GM23338 (cell line): ENCODE data around the gene DAGLA. TPM values are rescaled to one million over a fixed set of nuclear protein-coding genes. Genes with fewer than 3 reads are reported as not detected.

Experiments used
- ATAC-seq: fragments of 200-7000 bp; cut with Tn5 transposase; 3 replicates; pipeline ENCODE4 v1.9.1; 2020
- DNase-seq: peaks from one replicate; pipeline ENCODE4 v3.0.0-alpha.2; 2015; ENCODE audit warnings: low spot score
- H2AFZ ChIP-seq: fragments of 200-600 bp; sonication (generic); 2 replicates; pipeline ENCODE4 v1.8.0; 2016; ENCODE audit warnings: antibody characterized with exemption, mild to moderate bottlenecking, moderate library complexity
- H3F3A ChIP-seq: fragments of 200-600 bp; sonication (generic); replicated peaks from 2 replicates; pipeline ENCODE4 v1.8.0; 2017; ENCODE audit warnings: antibody characterized with exemption, mixed run types, low read depth
- H3K27ac ChIP-seq: fragments of 200-600 bp; sonication (generic); 2 replicates; pipeline ENCODE4 v1.6.1; 2016; ENCODE audit warnings: low read depth
- H3K27me3 ChIP-seq: fragments of 200-600 bp; sonication (generic); 2 replicates; pipeline ENCODE4 v1.8.0; 2016; ENCODE audit warnings: mild to moderate bottlenecking, mixed run types, moderate library complexity; ENCODE audit not compliant: insufficient read depth
- H3K36me3 ChIP-seq: fragments of 200-600 bp; sonication (generic); 2 replicates; pipeline ENCODE4 v1.8.0; 2016; ENCODE audit warnings: mild to moderate bottlenecking; ENCODE audit not compliant: insufficient read depth
- H3K4me1 ChIP-seq: fragments of 200-600 bp; sonication (generic); 2 replicates; pipeline ENCODE4 v1.8.0; 2016; ENCODE audit warnings: mild to moderate bottlenecking, moderate library complexity; ENCODE audit not compliant: insufficient read depth
- H3K4me2 ChIP-seq: fragments of 200-600 bp; sonication (generic); 2 replicates; pipeline ENCODE4 v1.7.1; 2017; ENCODE audit warnings: mixed run types
- H3K4me3 ChIP-seq: fragments of 200-600 bp; sonication (generic); 2 replicates; pipeline ENCODE4 v1.6.1; 2016; ENCODE audit warnings: mixed run types
- H3K79me2 ChIP-seq: fragments of 200-600 bp; sonication (generic); replicated peaks from 2 replicates; pipeline ENCODE4 v1.8.0; 2017; ENCODE audit warnings: mild to moderate bottlenecking; ENCODE audit not compliant: insufficient read depth
- H3K9me2 ChIP-seq: fragments of 200-600 bp; sonication (generic); 2 replicates; pipeline ENCODE4 v1.8.0; 2017; ENCODE audit not compliant: insufficient read depth
- H4K20me1 ChIP-seq: fragments of 200-600 bp; sonication (generic); replicated peaks from 2 replicates; pipeline ENCODE4 v1.8.0; 2017; ENCODE audit warnings: mild to moderate bottlenecking; ENCODE audit not compliant: insufficient read depth
- H3K27ac Mint-ChIP-seq: 2 replicates; pipeline ENCODE4 v1.8.0; 2020; ENCODE audit warnings: inconsistent platforms, mild to moderate bottlenecking, moderate library complexity, mixed read lengths
- H3K27me3 Mint-ChIP-seq: 3 replicates; pipeline ENCODE4 v1.8.0; 2022; ENCODE audit warnings: low read depth, mild to moderate bottlenecking, moderate library complexity, mixed read lengths, inconsistent platforms; ENCODE audit not compliant: insufficient read depth, poor library complexity
- H3K36me3 Mint-ChIP-seq: 3 replicates; pipeline ENCODE4 v1.8.0; 2021; ENCODE audit warnings: low read depth, mild to moderate bottlenecking, inconsistent platforms, moderate library complexity, mixed read lengths
- H3K4me1 Mint-ChIP-seq: 3 replicates; pipeline ENCODE4 v1.8.0; 2020; ENCODE audit warnings: mild to moderate bottlenecking, inconsistent platforms, mixed read lengths
- H3K4me3 Mint-ChIP-seq: 3 replicates; pipeline ENCODE4 v1.8.0; 2021; ENCODE audit warnings: moderate library complexity, mild to moderate bottlenecking, inconsistent platforms, mixed read lengths
- H3K9me3 Mint-ChIP-seq: 3 replicates; pipeline ENCODE4 v1.8.0; 2020; ENCODE audit warnings: moderate library complexity, mild to moderate bottlenecking, inconsistent platforms, mixed read lengths
- CREB1 ChIP-seq: fragments of 250-450 bp; sonication (Bioruptor Pico); IDR thresholded peaks from 2 replicates; pipeline ENCODE4 v1.5.0; 2020; ENCODE audit warnings: low read depth, mild to moderate bottlenecking, moderate library complexity
- ETS1 ChIP-seq: IDR thresholded peaks from 2 replicates; pipeline ENCODE4 v1.6.1; 2016; ENCODE audit warnings: antibody characterized with exemption
- EZH2 ChIP-seq: fragments of 200-600 bp; sonication (generic); IDR thresholded peaks from one replicate; pipeline ENCODE4 v1.8.0; 2017; ENCODE audit warnings: antibody characterized with exemption, mild to moderate bottlenecking, low read depth; ENCODE audit not compliant: unreplicated experiment
- EZH2phosphoT487 ChIP-seq: fragments of 200-600 bp; sonication (generic); IDR thresholded peaks from one replicate; pipeline ENCODE4 v1.8.1; 2018; ENCODE audit warnings: antibody characterized with exemption; ENCODE audit not compliant: unreplicated experiment
- JUNB ChIP-seq: IDR thresholded peaks from one replicate; pipeline ENCODE4 v1.6.1; 2016; ENCODE audit warnings: antibody characterized with exemption; ENCODE audit not compliant: unreplicated experiment
- NANOG ChIP-seq: IDR thresholded peaks from 2 replicates; pipeline ENCODE4 v1.6.1; 2016; ENCODE audit warnings: antibody characterized with exemption, borderline replicate concordance
- POLR2AphosphoS5 ChIP-seq: IDR thresholded peaks from 2 replicates; pipeline ENCODE4 v1.6.1; 2016; ENCODE audit warnings: antibody characterized with exemption, low read depth
- STAT1 ChIP-seq: IDR thresholded peaks from one replicate; pipeline ENCODE4 v1.6.1; 2016; ENCODE audit warnings: antibody characterized with exemption; ENCODE audit not compliant: unreplicated experiment
- ZNF114 ChIP-seq: fragments of 250-450 bp; sonication (Bioruptor Pico); IDR thresholded peaks from 2 replicates; pipeline ENCODE4 v1.5.0; 2020; ENCODE audit warnings: mild to moderate bottlenecking, moderate library complexity
- ZNF331 ChIP-seq: fragments of 250-450 bp; sonication (Bioruptor Pico); IDR thresholded peaks from 2 replicates; pipeline ENCODE4 v1.5.0; 2020; ENCODE audit warnings: low read depth, mild to moderate bottlenecking, moderate library complexity
- polyA plus RNA-seq: library from polyadenylated mRNA; unstranded; fragments of >200 nt; fragmentation: Nextera tagmentation; extraction: Ambion mirVana; gene quantifications from 2 replicates; pipeline ENCODE4 v1.2.1, GENCODE V29; 2016
- total RNA-seq: library from RNA; depleted of rRNA; stranded (reverse); fragments of >200 nt; shearing (Covaris generic); gene quantifications from 2 replicates; pipeline ENCODE4 v1.2.3, GENCODE V29; 2014
- TF ChIP-seq, protein P1 (sequence below), 2 experiments: fragments of 200-600 bp in 1 of 2; sonication (generic) in 1 of 2; conservative IDR thresholded peaks; 2 replicates each; pipeline versions ENCODE4 v1.5.1 to v1.6.1; 2016 to 2017; ENCODE audit warnings: antibody characterized with exemption in 2 of 2, low read depth in 2 of 2, mild to moderate bottlenecking in 2 of 2, moderate library complexity in 1 of 2
- TF ChIP-seq, protein P2 (sequence below): fragments of 250-450 bp; sonication (Bioruptor Pico); IDR thresholded peaks from 2 replicates; pipeline ENCODE4 v1.5.0; 2020; ENCODE audit warnings: mild to moderate bottlenecking, moderate library complexity
- TF ChIP-seq, protein P3 (sequence below): IDR thresholded peaks from one replicate; pipeline ENCODE4 v1.6.1; 2018; ENCODE audit warnings: antibody characterized with exemption; ENCODE audit not compliant: unreplicated experiment

Gene DAGLA
- total and polyA plus RNA-seq, 2 experiments from 2014 or later: 0.55 to 2.5 TPM

GRCh38 chr11:61734767-61735166, 54.6 kb downstream of the DAGLA start:
- TF ChIP-seq EZH2phosphoT487: no peak
- no peak for TF ChIP-seq JUNB
- TF ChIP-seq POLR2AphosphoS5: no peak
- TF ChIP-seq CREB1 (CRISPR knock-in tag): no peak
- no peak for TF ChIP-seq STAT1
- no peak for TF ChIP-seq EZH2
- TF ChIP-seq, protein P1, sequence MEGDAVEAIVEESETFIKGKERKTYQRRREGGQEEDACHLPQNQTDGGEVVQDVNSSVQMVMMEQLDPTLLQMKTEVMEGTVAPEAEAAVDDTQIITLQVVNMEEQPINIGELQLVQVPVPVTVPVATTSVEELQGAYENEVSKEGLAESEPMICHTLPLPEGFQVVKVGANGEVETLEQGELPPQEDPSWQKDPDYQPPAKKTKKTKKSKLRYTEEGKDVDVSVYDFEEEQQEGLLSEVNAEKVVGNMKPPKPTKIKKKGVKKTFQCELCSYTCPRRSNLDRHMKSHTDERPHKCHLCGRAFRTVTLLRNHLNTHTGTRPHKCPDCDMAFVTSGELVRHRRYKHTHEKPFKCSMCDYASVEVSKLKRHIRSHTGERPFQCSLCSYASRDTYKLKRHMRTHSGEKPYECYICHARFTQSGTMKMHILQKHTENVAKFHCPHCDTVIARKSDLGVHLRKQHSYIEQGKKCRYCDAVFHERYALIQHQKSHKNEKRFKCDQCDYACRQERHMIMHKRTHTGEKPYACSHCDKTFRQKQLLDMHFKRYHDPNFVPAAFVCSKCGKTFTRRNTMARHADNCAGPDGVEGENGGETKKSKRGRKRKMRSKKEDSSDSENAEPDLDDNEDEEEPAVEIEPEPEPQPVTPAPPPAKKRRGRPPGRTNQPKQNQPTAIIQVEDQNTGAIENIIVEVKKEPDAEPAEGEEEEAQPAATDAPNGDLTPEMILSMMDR (conservative IDR thresholded peaks at IDR 0.05; ENCODE audit: low read depth in 2 of 2): no peak
- TF ChIP-seq, protein P2, sequence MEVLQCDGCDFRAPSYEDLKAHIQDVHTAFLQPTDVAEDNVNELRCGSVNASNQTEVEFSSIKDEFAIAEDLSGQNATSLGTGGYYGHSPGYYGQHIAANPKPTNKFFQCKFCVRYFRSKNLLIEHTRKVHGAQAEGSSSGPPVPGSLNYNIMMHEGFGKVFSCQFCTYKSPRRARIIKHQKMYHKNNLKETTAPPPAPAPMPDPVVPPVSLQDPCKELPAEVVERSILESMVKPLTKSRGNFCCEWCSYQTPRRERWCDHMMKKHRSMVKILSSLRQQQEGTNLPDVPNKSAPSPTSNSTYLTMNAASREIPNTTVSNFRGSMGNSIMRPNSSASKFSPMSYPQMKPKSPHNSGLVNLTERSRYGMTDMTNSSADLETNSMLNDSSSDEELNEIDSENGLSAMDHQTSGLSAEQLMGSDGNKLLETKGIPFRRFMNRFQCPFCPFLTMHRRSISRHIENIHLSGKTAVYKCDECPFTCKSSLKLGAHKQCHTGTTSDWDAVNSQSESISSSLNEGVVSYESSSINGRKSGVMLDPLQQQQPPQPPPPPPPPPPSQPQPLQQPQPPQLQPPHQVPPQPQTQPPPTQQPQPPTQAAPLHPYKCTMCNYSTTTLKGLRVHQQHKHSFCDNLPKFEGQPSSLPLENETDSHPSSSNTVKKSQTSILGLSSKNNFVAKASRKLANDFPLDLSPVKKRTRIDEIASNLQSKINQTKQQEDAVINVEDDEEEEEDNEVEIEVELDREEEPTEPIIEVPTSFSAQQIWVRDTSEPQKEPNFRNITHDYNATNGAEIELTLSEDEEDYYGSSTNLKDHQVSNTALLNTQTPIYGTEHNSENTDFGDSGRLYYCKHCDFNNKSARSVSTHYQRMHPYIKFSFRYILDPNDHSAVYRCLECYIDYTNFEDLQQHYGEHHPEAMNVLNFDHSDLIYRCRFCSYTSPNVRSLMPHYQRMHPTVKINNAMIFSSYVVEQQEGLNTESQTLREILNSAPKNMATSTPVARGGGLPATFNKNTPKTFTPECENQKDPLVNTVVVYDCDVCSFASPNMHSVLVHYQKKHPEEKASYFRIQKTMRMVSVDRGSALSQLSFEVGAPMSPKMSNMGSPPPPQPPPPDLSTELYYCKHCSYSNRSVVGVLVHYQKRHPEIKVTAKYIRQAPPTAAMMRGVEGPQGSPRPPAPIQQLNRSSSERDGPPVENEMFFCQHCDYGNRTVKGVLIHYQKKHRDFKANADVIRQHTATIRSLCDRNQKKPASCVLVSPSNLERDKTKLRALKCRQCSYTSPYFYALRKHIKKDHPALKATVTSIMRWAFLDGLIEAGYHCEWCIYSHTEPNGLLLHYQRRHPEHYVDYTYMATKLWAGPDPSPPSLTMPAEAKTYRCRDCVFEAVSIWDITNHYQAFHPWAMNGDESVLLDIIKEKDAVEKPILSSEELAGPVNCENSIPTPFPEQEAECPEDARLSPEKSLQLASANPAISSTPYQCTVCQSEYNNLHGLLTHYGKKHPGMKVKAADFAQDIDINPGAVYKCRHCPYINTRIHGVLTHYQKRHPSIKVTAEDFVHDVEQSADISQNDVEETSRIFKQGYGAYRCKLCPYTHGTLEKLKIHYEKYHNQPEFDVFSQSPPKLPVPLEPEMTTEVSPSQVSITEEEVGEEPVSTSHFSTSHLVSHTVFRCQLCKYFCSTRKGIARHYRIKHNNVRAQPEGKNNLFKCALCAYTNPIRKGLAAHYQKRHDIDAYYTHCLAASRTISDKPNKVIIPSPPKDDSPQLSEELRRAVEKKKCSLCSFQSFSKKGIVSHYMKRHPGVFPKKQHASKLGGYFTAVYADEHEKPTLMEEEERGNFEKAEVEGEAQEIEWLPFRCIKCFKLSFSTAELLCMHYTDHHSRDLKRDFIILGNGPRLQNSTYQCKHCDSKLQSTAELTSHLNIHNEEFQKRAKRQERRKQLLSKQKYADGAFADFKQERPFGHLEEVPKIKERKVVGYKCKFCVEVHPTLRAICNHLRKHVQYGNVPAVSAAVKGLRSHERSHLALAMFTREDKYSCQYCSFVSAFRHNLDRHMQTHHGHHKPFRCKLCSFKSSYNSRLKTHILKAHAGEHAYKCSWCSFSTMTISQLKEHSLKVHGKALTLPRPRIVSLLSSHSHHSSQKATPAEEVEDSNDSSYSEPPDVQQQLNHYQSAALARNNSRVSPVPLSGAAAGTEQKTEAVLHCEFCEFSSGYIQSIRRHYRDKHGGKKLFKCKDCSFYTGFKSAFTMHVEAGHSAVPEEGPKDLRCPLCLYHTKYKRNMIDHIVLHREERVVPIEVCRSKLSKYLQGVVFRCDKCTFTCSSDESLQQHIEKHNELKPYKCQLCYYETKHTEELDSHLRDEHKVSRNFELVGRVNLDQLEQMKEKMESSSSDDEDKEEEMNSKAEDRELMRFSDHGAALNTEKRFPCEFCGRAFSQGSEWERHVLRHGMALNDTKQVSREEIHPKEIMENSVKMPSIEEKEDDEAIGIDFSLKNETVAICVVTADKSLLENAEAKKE (CRISPR knock-in tag): no peak
- TF ChIP-seq, protein P3, sequence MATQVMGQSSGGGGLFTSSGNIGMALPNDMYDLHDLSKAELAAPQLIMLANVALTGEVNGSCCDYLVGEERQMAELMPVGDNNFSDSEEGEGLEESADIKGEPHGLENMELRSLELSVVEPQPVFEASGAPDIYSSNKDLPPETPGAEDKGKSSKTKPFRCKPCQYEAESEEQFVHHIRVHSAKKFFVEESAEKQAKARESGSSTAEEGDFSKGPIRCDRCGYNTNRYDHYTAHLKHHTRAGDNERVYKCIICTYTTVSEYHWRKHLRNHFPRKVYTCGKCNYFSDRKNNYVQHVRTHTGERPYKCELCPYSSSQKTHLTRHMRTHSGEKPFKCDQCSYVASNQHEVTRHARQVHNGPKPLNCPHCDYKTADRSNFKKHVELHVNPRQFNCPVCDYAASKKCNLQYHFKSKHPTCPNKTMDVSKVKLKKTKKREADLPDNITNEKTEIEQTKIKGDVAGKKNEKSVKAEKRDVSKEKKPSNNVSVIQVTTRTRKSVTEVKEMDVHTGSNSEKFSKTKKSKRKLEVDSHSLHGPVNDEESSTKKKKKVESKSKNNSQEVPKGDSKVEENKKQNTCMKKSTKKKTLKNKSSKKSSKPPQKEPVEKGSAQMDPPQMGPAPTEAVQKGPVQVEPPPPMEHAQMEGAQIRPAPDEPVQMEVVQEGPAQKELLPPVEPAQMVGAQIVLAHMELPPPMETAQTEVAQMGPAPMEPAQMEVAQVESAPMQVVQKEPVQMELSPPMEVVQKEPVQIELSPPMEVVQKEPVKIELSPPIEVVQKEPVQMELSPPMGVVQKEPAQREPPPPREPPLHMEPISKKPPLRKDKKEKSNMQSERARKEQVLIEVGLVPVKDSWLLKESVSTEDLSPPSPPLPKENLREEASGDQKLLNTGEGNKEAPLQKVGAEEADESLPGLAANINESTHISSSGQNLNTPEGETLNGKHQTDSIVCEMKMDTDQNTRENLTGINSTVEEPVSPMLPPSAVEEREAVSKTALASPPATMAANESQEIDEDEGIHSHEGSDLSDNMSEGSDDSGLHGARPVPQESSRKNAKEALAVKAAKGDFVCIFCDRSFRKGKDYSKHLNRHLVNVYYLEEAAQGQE: no peak
- TF ChIP-seq ZNF331 (CRISPR knock-in tag): no peak
- TF ChIP-seq ETS1: no peak
- no peak for TF ChIP-seq ZNF114 (CRISPR knock-in tag)
- TF ChIP-seq NANOG: no peak
- no peaks in the 10 kb centered on the region for H4K20me1 ChIP-seq
- H3K4me2 ChIP-seq: no peak overlapping the region
- no peak for DNase-seq
- no peaks in the 10 kb centered on the region for H3K79me2 ChIP-seq
- no peaks in the 10 kb centered on the region for H3K36me3 ChIP-seq
- H3K9me3 Mint-ChIP-seq: no peaks in the 10 kb centered on the region; the same call in 2 of the 3 replicates
- H3F3A ChIP-seq: no peaks in the 10 kb centered on the region
- ATAC-seq: no peak
- no peak overlapping the region for H3K4me3 ChIP-seq
- no peaks in the 10 kb centered on the region for H3K4me1 ChIP-seq
- H3K9me2 ChIP-seq: no peaks in the 10 kb centered on the region
- no peak overlapping the region for H2AFZ ChIP-seq
- H3K27ac Mint-ChIP-seq: no peak overlapping the region
- no peaks in the 10 kb centered on the region for H3K27me3 ChIP-seq
- peaks cover 11% of the 10 kb centered on the region for H3K27me3 Mint-ChIP-seq
- peaks cover 4% of the 10 kb centered on the region; the same call in 1 of the 3 replicates for H3K36me3 Mint-ChIP-seq
- H3K4me1 Mint-ChIP-seq: no peaks in the 10 kb centered on the region; the same call in 2 of the 3 replicates
- no peak overlapping the region for H3K4me3 Mint-ChIP-seq
- H3K27ac ChIP-seq: no peak overlapping the region
